NCI-H146 (cell line): Measurements from ENCODE around the gene CRYGC.
"Not testable (repeated sequence)": the region's sequence is repeated elsewhere in the genome, so short reads cannot be mapped to it uniquely, and the experiment has no call there.

Experiments used
- DNase-seq: peaks from one replicate; lab custom pipeline; 2025; lab: John Stamatoyannopoulos, UW

Gene CRYGC

GRCh38 chr2:208136716-208137094 lies 7.1 kb upstream of the CRYGC start:
- DNase-seq = no peak

GRCh38 chr2:208135794-208136715 lies 6.4 kb upstream of the CRYGC start:
- no peak for DNase-seq

GRCh38 chr2:208134928-208135586 lies 5.4 kb upstream of the CRYGC start:
- no peak for DNase-seq

- no peak for DNase-seq
Measured at GRCh38 chr2:208130712-208131110, 1.1 kb upstream of the CRYGC start.

- DNase-seq = no peak
Measured at GRCh38 chr2:208128136-208128535, 1.5 kb downstream of the CRYGC start.

- no peak for DNase-seq
Measured at GRCh38 chr2:208127090-208127489, 2.5 kb downstream of the CRYGC start.

- DNase-seq = no peak
Measured at GRCh38 chr2:208125251-208125650, 4.4 kb downstream of the CRYGC start.

- not testable (repeated sequence) for DNase-seq
Measured at GRCh38 chr2:208124013-208124715, 5.5 kb downstream of the CRYGC start, which contains the start of gene CRYGD. Gene CRYGD (minus strand): TSS chr2:208124524. CDS start chr2:208124473, 51 bp downstream.

- DNase-seq = no peak
Measured at GRCh38 chr2:208122248-208122647, 7.4 kb downstream of the CRYGC start.

GRCh38 chr2:208118918-208119317 lies 10.7 kb downstream of the CRYGC start:
- no peak for DNase-seq

GRCh38 chr2:208117390-208117789 lies 12.2 kb downstream of the CRYGC start:
- not testable (repeated sequence) for DNase-seq

GRCh38 chr2:208112969-208113368 lies 16.7 kb downstream of the CRYGC start:
- peak; percentile 82 for DNase-seq

- DNase-seq = peak; percentile 9
Measured at GRCh38 chr2:208112273-208112745, 17.3 kb downstream of the CRYGC start.

GRCh38 chr2:208103616-208104015 lies 26.0 kb downstream of the CRYGC start:
- DNase-seq = no peak

GRCh38 chr2:208101716-208102631 lies 27.7 kb downstream of the CRYGC start:
- peak; percentile 11 for DNase-seq

GRCh38 chr2:208099682-208100470 lies 29.8 kb downstream of the CRYGC start:
- DNase-seq = no peak

GRCh38 chr2:208098701-208099100 lies 30.9 kb downstream of the CRYGC start:
- DNase-seq = not testable (repeated sequence)

GRCh38 chr2:208098267-208098666 lies 31.4 kb downstream of the CRYGC start:
- DNase-seq = no peak

- no peak for DNase-seq
Measured at GRCh38 chr2:208097801-208098200, 31.8 kb downstream of the CRYGC start.

- no peak for DNase-seq
Measured at GRCh38 chr2:208097313-208097712, 32.3 kb downstream of the CRYGC start.
